IMR-90 (cell line): ENCODE data around the gene AGAP1. TPM values are rescaled to one million over a fixed set of nuclear protein-coding genes. Genes with fewer than 3 reads are reported as not detected.

ENCODE experiments used
- ATAC-seq: fragments of 200-7000 bp; cut with Tn5 transposase; 2 replicates; pipeline ENCODE4 v1.9.1; 2020; ENCODE audit warnings: low read depth, mild to moderate bottlenecking, moderate library complexity
- BruUV-seq: library from RNA; stranded (reverse); fragments of 400-500 nt; replicated peaks from 2 replicates; lab custom pipeline; 2021; lab: Mats Ljungman, UMichigan
- CTCF ChIA-PET: fragments of 300-600 bp; formaldehyde crosslinking; extraction: SDS; loops from one replicate; lab custom pipeline; 2021; ENCODE audit warnings: antibody characterized with exemption; lab: Yijun Ruan, JAX
- POLR2A ChIA-PET: fragments of 300-600 bp; sonication (Branson Sonifier 250); formaldehyde crosslinking; loops from one replicate; lab custom pipeline; 2022; ENCODE audit warnings: antibody characterized with exemption; ENCODE audit not compliant: unreplicated experiment; lab: Charles Lee
- DNase-seq: peaks from one replicate; pipeline ENCODE4 v3.0.0; 2013
- H2AFZ ChIP-seq: replicated peaks from 2 replicates; pipeline ENCODE3; 2013; ENCODE audit warnings: low read length, mild to moderate bottlenecking; ENCODE audit not compliant: poor library complexity
- H2AK5ac ChIP-seq: 2 replicates; pipeline ENCODE4 v1.6.1; 2013; ENCODE audit warnings: low read depth, low read length, inconsistent platforms
- H2AK9ac ChIP-seq: replicated peaks from 2 replicates; pipeline ENCODE3; 2013; ENCODE audit warnings: mild to moderate bottlenecking, low read depth, low read length, moderate library complexity; ENCODE audit not compliant: poor library complexity
- H2BK120ac ChIP-seq: 2 replicates; pipeline ENCODE4 v1.6.1; 2013; ENCODE audit warnings: low read depth, low read length, inconsistent platforms
- H2BK15ac ChIP-seq: 3 replicates; pipeline ENCODE4 v1.6.1; 2013; ENCODE audit warnings: low read depth, low read length, inconsistent platforms
- H2BK20ac ChIP-seq: 2 replicates; pipeline ENCODE4 v1.6.1; 2013; ENCODE audit warnings: low read depth, mild to moderate bottlenecking, inconsistent platforms, low read length, moderate library complexity
- H2BK5ac ChIP-seq: 2 replicates; pipeline ENCODE4 v1.6.1; 2013; ENCODE audit warnings: mild to moderate bottlenecking, low read depth, low read length, inconsistent platforms; ENCODE audit not compliant: poor library complexity, severe bottlenecking
- H3K14ac ChIP-seq: replicated peaks from 2 replicates; pipeline ENCODE4 v1.6.1; 2013; ENCODE audit warnings: low read depth, low read length, inconsistent platforms
- H3K18ac ChIP-seq: 2 replicates; pipeline ENCODE4 v1.6.1; 2013; ENCODE audit warnings: low read depth, low read length, control low read depth
- H3K23ac ChIP-seq: 2 replicates; pipeline ENCODE4 v1.6.1; 2013; ENCODE audit warnings: low read depth, low read length, inconsistent platforms
- H3K27ac ChIP-seq: 2 replicates; pipeline ENCODE4 v1.5.1; 2013; ENCODE audit warnings: mild to moderate bottlenecking, control low read depth, low read length; ENCODE audit not compliant: insufficient read depth
- H3K27me3 ChIP-seq: 2 replicates; pipeline ENCODE4 v1.6.1; 2013; ENCODE audit warnings: low read length; ENCODE audit not compliant: control insufficient read depth, insufficient read depth
- H3K36me3 ChIP-seq: 2 replicates; pipeline ENCODE4 v1.6.1; 2013; ENCODE audit warnings: low read length, mixed read lengths; ENCODE audit not compliant: control insufficient read depth, insufficient read depth
- H3K4ac ChIP-seq: 2 replicates; pipeline ENCODE4 v1.6.1; 2013; ENCODE audit warnings: low read depth, low read length, inconsistent platforms
- H3K4me1 ChIP-seq: 2 replicates; pipeline ENCODE4 v1.6.1; 2013; ENCODE audit warnings: low read length, mixed read lengths; ENCODE audit not compliant: control insufficient read depth, insufficient read depth
- H3K4me2 ChIP-seq: 2 replicates; pipeline ENCODE4 v1.6.1; 2013; ENCODE audit warnings: low read depth, mild to moderate bottlenecking, control low read depth, low read length, moderate library complexity
- H3K4me3 ChIP-seq: 2 replicates; pipeline ENCODE4 v1.5.1; 2013; ENCODE audit warnings: low read depth, mild to moderate bottlenecking, control low read depth, low read length, moderate library complexity; ENCODE audit not compliant: insufficient read depth
- H3K56ac ChIP-seq: 2 replicates; pipeline ENCODE4 v1.6.1; 2013; ENCODE audit warnings: low read length, inconsistent platforms; ENCODE audit not compliant: insufficient read depth; ENCODE audit errors: extremely low read depth
- H3K79me1 ChIP-seq, 2 experiments: 2 replicates each; pipeline ENCODE4 v1.6.1; 2013; ENCODE audit warnings: low read length in 2 of 2, inconsistent platforms in 1 of 2, low read depth in 1 of 2
- H3K9ac ChIP-seq: 2 replicates; pipeline ENCODE4 v1.6.1; 2013; ENCODE audit warnings: low read depth, low read length, control low read depth
- H3K9me1 ChIP-seq: 2 replicates; pipeline ENCODE4 v1.6.1; 2013; ENCODE audit warnings: low read length, inconsistent platforms; ENCODE audit not compliant: insufficient read depth
- H3K9me3 ChIP-seq: 2 replicates; pipeline ENCODE4 v1.6.1; 2013; ENCODE audit warnings: low read length; ENCODE audit not compliant: control insufficient read depth, insufficient read depth
- H4K20me1 ChIP-seq: 2 replicates; pipeline ENCODE4 v1.6.1; 2013; ENCODE audit warnings: low read length, inconsistent platforms; ENCODE audit not compliant: insufficient read depth
- H4K5ac ChIP-seq: 2 replicates; pipeline ENCODE4 v1.6.1; 2013; ENCODE audit warnings: mild to moderate bottlenecking, low read depth, low read length, control low read depth
- H4K8ac ChIP-seq, 2 experiments: 2 replicates each; pipeline ENCODE4 v1.6.1; 2013; ENCODE audit warnings: low read depth in 2 of 2, low read length in 2 of 2, control low read depth in 1 of 2, inconsistent platforms in 1 of 2
- H4K91ac ChIP-seq: 2 replicates; pipeline ENCODE4 v1.6.1; 2013; ENCODE audit warnings: low read depth, low read length, inconsistent platforms; ENCODE audit not compliant: insufficient read depth
- BHLHE40 ChIP-seq: fragments of 150-350 bp; IDR thresholded peaks from 2 replicates; pipeline ENCODE4 v1.6.1; 2016; ENCODE audit warnings: mild to moderate bottlenecking, low read depth, low read length
- CEBPB ChIP-seq: IDR thresholded peaks from 2 replicates; pipeline ENCODE4 v1.6.1; 2012; ENCODE audit warnings: low read depth, low read length, improper control_type of control experiment
- ELK1 ChIP-seq: fragments of 150-350 bp; IDR thresholded peaks from 2 replicates; pipeline ENCODE4 v1.6.1; 2016; ENCODE audit warnings: low read depth, mild to moderate bottlenecking, low read length, moderate library complexity, borderline replicate concordance
- MAFK ChIP-seq: IDR thresholded peaks from 2 replicates; pipeline ENCODE4 v1.6.1; 2012; ENCODE audit warnings: low read depth, low read length, improper control_type of control experiment
- POLR2A ChIP-seq: IDR thresholded peaks from 2 replicates; pipeline ENCODE4 v1.6.1; 2012; ENCODE audit warnings: mild to moderate bottlenecking, low read depth, low read length
- SMC3 ChIP-seq: fragments of 150-350 bp; IDR thresholded peaks from 2 replicates; pipeline ENCODE4 v1.6.1; 2016; ENCODE audit warnings: low read depth, mild to moderate bottlenecking, antibody characterized with exemption, low read length, moderate library complexity
- WGBS, 2 experiments: methylation state at CpG; one replicate each; pipeline versions ENCODE4 v1.1.5 to v1.1.7; 2013; ENCODE audit warnings: missing lambda C conversion rate in 2 of 2; ENCODE audit not compliant: insufficient read length in 1 of 2; ENCODE audit errors: extremely low coverage in 2 of 2; 5-methylcytosine and 5-hydroxymethylcytosine counted together
- dilution Hi-C: fragments of 300-500 bp; cut with HindIII; formaldehyde crosslinking; loops from one replicate; pipeline ENCODE4 v1.14.3; 2018; ENCODE audit warnings: low sequenced_read_pairs; ENCODE audit not compliant: unreplicated experiment
- in situ Hi-C: fragments of 300-500 bp; cut with MboI; formaldehyde crosslinking; loops from 3 replicates; pipeline ENCODE4 v1.14.3; 2019; ENCODE audit warnings: low sequenced_read_pairs, inconsistent platforms, mixed read lengths
- intact Hi-C: fragments of 100-400 bp; cut with micrococcal nuclease; formaldehyde crosslinking; loops from 2 replicates; pipeline ENCODE4 v1.10.0; 2022
- polyA plus RNA-seq, 3 experiments: library from polyadenylated mRNA; depleted of rRNA; stranded (reverse); fragments of >200 nt; gene quantifications; 2 replicates each; pipeline ENCODE4 v1.2.3, GENCODE V29; 2012; ENCODE audit warnings: low replicate concordance in 1 of 3
- total RNA-seq: library from RNA; depleted of rRNA; stranded (reverse); fragments of >200 nt; gene quantifications from 2 replicates; pipeline ENCODE4 v1.2.3, GENCODE V29; 2012

AGAP1 gene
- total and polyA plus RNA-seq, 2 of the 4 experiments (the other 2 are of a cell fraction), result 15.1 to 16.4 TPM

GRCh38 chr2:235952714-235953113 is 458.9 kb downstream of the AGAP1 start:
- Histone ChIP-seq H3K4me1 (no peaks in the 10 kb centered on the region), H2BK15ac (no peak overlapping the region), H3K56ac (no peak overlapping the region), H2BK20ac (no peak overlapping the region), H2BK5ac (no peak overlapping the region), H2AFZ (no peak overlapping the region), H2AK9ac (no peak overlapping the region), H3K4me2 (no peak overlapping the region), H3K9ac (no peak overlapping the region), H2AK5ac (no peak overlapping the region), H4K8ac (no peak overlapping the region), H3K4me3 (no peak overlapping the region), H2BK120ac (no peak overlapping the region), H3K4ac (no peak overlapping the region), H3K9me1 (no peaks in the 10 kb centered on the region; the same call in 1 of the 2 replicates), H3K23ac (no peak overlapping the region), H3K79me1 (peaks cover 0 to 3% of the 10 kb centered on the region in 2 experiments; a peak in 1 of 4 replicates), H3K27me3 (no peaks in the 10 kb centered on the region), H3K27ac (no peak overlapping the region), H4K91ac (no peak overlapping the region), H3K18ac (no peak overlapping the region), H4K20me1 (no peaks in the 10 kb centered on the region), H3K9me3 (no peaks in the 10 kb centered on the region), H3K14ac (no peak overlapping the region), H4K5ac (no peak overlapping the region), H3K36me3 (no peaks in the 10 kb centered on the region)
- ChIA-PET CTCF (no interaction called here), POLR2A (no interaction called here)
- in situ Hi-C loops (no loop called here), intact Hi-C loops (no loop called here), dilution Hi-C loops (no loop called here)
- 90% methylated on average over 2 of the region's 10 CpGs; no CpG with 5 or more reads in 1 of the 2 experiments for WGBS, 2 experiments
- ATAC-seq (no peak), DNase-seq (no peak)
- TF ChIP-seq SMC3 (no peak), BHLHE40 (no peak), ELK1 (no peak), CEBPB (no peak), POLR2A (no peak), MAFK (no peak)
- BruUV-seq, result no TSS peak
